Panc1 (cell line): ENCODE measurements around the gene FCN3. TPM values are rescaled to one million over a fixed set of nuclear protein-coding genes. Genes with fewer than 3 reads are reported as not detected.

Experiments used
- ATAC-seq: fragments of 200-7000 bp; cut with Tn5 transposase; 2 replicates; pipeline ENCODE4 v1.9.1; 2020; ENCODE audit warnings: mild to moderate bottlenecking, moderate library complexity
- BruUV-seq: library from RNA; stranded (reverse); fragments of 400-500 nt; replicated peaks from 2 replicates; lab custom pipeline; 2021; lab: Mats Ljungman, UMichigan
- CTCF ChIA-PET: fragments of 300-600 bp; sonication (Branson Sonifier 250); formaldehyde crosslinking; loops from one replicate; lab custom pipeline; 2022; ENCODE audit warnings: antibody characterized with exemption; lab: Charles Lee
- POLR2A ChIA-PET: fragments of 300-600 bp; sonication (Branson Sonifier 250); formaldehyde crosslinking; loops from one replicate; lab custom pipeline; 2022; ENCODE audit warnings: antibody characterized with exemption; lab: Charles Lee
- DNase-seq: peaks from one replicate; pipeline ENCODE4 v3.0.0-alpha.2; 2010; ENCODE audit warnings: low read depth, low spot score
- H3K27ac ChIP-seq: 2 replicates; pipeline ENCODE4 v1.5.1; 2011; ENCODE audit warnings: mild to moderate bottlenecking, low read length, inconsistent platforms
- H3K27me3 ChIP-seq: fragments of 200-500 bp; sonication (Bioruptor generic); 2 replicates; pipeline ENCODE4 v1.6.0; 2014; ENCODE audit warnings: low read length, inconsistent platforms; ENCODE audit not compliant: control insufficient read depth, insufficient read depth
- H3K36me3 ChIP-seq: fragments of 200-500 bp; sonication (Bioruptor generic); 2 replicates; pipeline ENCODE4 v1.5.1; 2014; ENCODE audit warnings: inconsistent platforms, mild to moderate bottlenecking, low read length, moderate library complexity; ENCODE audit not compliant: control insufficient read depth, insufficient read depth
- H3K4me1 ChIP-seq: 2 replicates; pipeline ENCODE4 v1.5.1; 2011; ENCODE audit warnings: inconsistent platforms, mild to moderate bottlenecking, low read length, moderate library complexity; ENCODE audit not compliant: control insufficient read depth, insufficient read depth
- H3K4me3 ChIP-seq, 2 experiments: 2 replicates each; pipeline ENCODE4 v1.5.1; 2011 to 2012; ENCODE audit warnings: low read depth in 2 of 2, low read length in 2 of 2, mild to moderate bottlenecking in 2 of 2, inconsistent platforms in 1 of 2, moderate library complexity in 1 of 2
- H3K9me3 ChIP-seq: fragments of 200-500 bp; sonication (Bioruptor generic); 2 replicates; pipeline ENCODE4 v1.5.1; 2014; ENCODE audit warnings: low read depth, mild to moderate bottlenecking, inconsistent platforms, low read length, moderate library complexity; ENCODE audit not compliant: control insufficient read depth, insufficient read depth
- CTCF ChIP-seq: fragments of 450-650 bp; IDR thresholded peaks from 2 replicates; pipeline ENCODE4 v1.5.1; 2017; ENCODE audit warnings: mild to moderate bottlenecking
- POLR2AphosphoS5 ChIP-seq: IDR thresholded peaks from 2 replicates; pipeline ENCODE4 v1.6.1; 2012; ENCODE audit warnings: mild to moderate bottlenecking, low read depth, low read length, moderate library complexity
- REST ChIP-seq, 2 experiments: IDR thresholded peaks; 2 replicates each; pipeline ENCODE4 v1.6.1; 2011 to 2012; ENCODE audit warnings: low read depth in 2 of 2, control low read depth in 1 of 2, low read length in 1 of 2, mild to moderate bottlenecking in 1 of 2, moderate library complexity in 1 of 2; ENCODE audit not compliant: insufficient read depth in 1 of 2
- SIN3A ChIP-seq: IDR thresholded peaks from 2 replicates; pipeline ENCODE4 v1.6.1; 2012; ENCODE audit warnings: low read depth, mild to moderate bottlenecking, low read length, moderate library complexity, borderline replicate concordance; ENCODE audit not compliant: insufficient read depth
- TCF7L2 ChIP-seq: IDR thresholded peaks from 2 replicates; pipeline ENCODE4 v1.6.1; 2011; ENCODE audit warnings: mild to moderate bottlenecking, low read depth, low read length, inconsistent platforms
- in situ Hi-C: cut with HindIII; loops from 2 replicates; pipeline ENCODE4 v1.10.0; 2016; ENCODE audit warnings: low sequenced_read_pairs, low pct_unique_long_range_greater_than_20kb
- intact Hi-C: fragments of 100-400 bp; cut with micrococcal nuclease; formaldehyde crosslinking; loops from one replicate; pipeline ENCODE4 v1.10.0; 2022; ENCODE audit not compliant: unreplicated experiment
- total RNA-seq: library from RNA; stranded (reverse); gene quantifications from one replicate; pipeline ENCODE4 v1.2.1, GENCODE V29; 2021; ENCODE audit not compliant: unreplicated experiment

Gene FCN3
- total RNA-seq, 1 experiment from 2014 or later, result not detected

GRCh38 chr1:27338751-27339150 lies 35.9 kb downstream of the FCN3 start:
- TF ChIP-seq SIN3A (no peak), POLR2AphosphoS5 (no peak), TCF7L2 (no peak), REST (IDR thresholded peaks at IDR 0.05; ENCODE audit: insufficient read depth in 1 of 2, low read depth in 2 of 2, low read length in 1 of 2) (no peak), CTCF (no peak)
- ChIA-PET POLR2A (no interaction called here), CTCF (interaction anchor here (0.7 kb wide), 1 partner anchor 294 kb away, joined by 5 read pairs; no protein-coding TSS in a partner anchor)
- peaks cover 2% of the 10 kb centered on the region; the same call in 1 of the 2 replicates for H3K36me3 ChIP-seq
- H3K27ac ChIP-seq, result no peak overlapping the region
- H3K9me3 ChIP-seq, result no peaks in the 10 kb centered on the region
- no peak for DNase-seq
- in situ Hi-C loops, result no loop called here
- H3K27me3 ChIP-seq, result no peaks in the 10 kb centered on the region
- BruUV-seq, result no TSS peak
- ATAC-seq, result no peak
- intact Hi-C loops, result no loop called here
- no peak overlapping the region for H3K4me3 ChIP-seq
- H3K4me1 ChIP-seq, result peaks cover 19% of the 10 kb centered on the region

- DNase-seq (no peak), ATAC-seq (no peak)
- Histone ChIP-seq H3K4me3 (no peak overlapping the region), H3K27ac (no peak overlapping the region), H3K9me3 (no peaks in the 10 kb centered on the region), H3K4me1 (peaks cover 8% of the 10 kb centered on the region), H3K27me3 (no peaks in the 10 kb centered on the region), H3K36me3 (peaks cover 2% of the 10 kb centered on the region)
- in situ Hi-C loops, result no loop called here
- intact Hi-C loops, result no loop called here
- no peak for TF ChIP-seq SIN3A
- no peak for TF ChIP-seq REST (IDR thresholded peaks at IDR 0.05; ENCODE audit: insufficient read depth in 1 of 2, low read depth in 2 of 2, low read length in 1 of 2)
- TF ChIP-seq TCF7L2, result no peak
- TF ChIP-seq CTCF, result no peak
- no peak for TF ChIP-seq POLR2AphosphoS5
- no TSS peak for BruUV-seq
- POLR2A ChIA-PET, result no interaction called here
- CTCF ChIA-PET, result no interaction called here
Observed at GRCh38 chr1:27336756-27337155, 37.9 kb downstream of the FCN3 start.
